GM21737 (cell line): Measurements from ENCODE around the gene TMF1.

Source experiments
- ATAC-seq: cut with Tn5 transposase; IDR thresholded peaks from one replicate; pipeline ENCODE4 v1.9.1; 2021; ENCODE audit warnings: mild to moderate bottlenecking, moderate library complexity; ENCODE audit not compliant: unreplicated experiment

TMF1 gene

GRCh38 chr3:69013253-69014021 is 38.7 kb downstream of the TMF1 start, which contains the start of gene EOGT:
Gene EOGT (minus strand): TSS chr3:69013684. CDS start chr3:69009846, 3,838 bp downstream.
- peak; percentile 81 for ATAC-seq

GRCh38 chr3:69012800-69013252 is 39.3 kb downstream of the TMF1 start:
- ATAC-seq: peak; percentile 44

- ATAC-seq: no peak
Measured at GRCh38 chr3:69012100-69012799, 39.9 kb downstream of the TMF1 start.

- no peak for ATAC-seq
Measured at GRCh38 chr3:69011096-69011730, 40.9 kb downstream of the TMF1 start.

- ATAC-seq: no peak
Measured at GRCh38 chr3:69009559-69010410, 42.3 kb downstream of the TMF1 start.

GRCh38 chr3:69008980-69009379 is 43.2 kb downstream of the TMF1 start:
- ATAC-seq: no peak

- no peak for ATAC-seq
Measured at GRCh38 chr3:69005791-69006482, 46.2 kb downstream of the TMF1 start.

GRCh38 chr3:69005071-69005790 is 46.9 kb downstream of the TMF1 start:
- no peak for ATAC-seq

GRCh38 chr3:69004138-69004537 is 48.0 kb downstream of the TMF1 start:
- ATAC-seq: no peak

GRCh38 chr3:68999605-69000004 is 52.5 kb downstream of the TMF1 start:
- no peak for ATAC-seq

GRCh38 chr3:68999158-68999557 is 53.0 kb downstream of the TMF1 start:
- ATAC-seq: no peak

- no peak for ATAC-seq
Measured at GRCh38 chr3:68997887-68998286, 54.2 kb downstream of the TMF1 start.

- ATAC-seq: no peak
Measured at GRCh38 chr3:68996356-68996995, 55.7 kb downstream of the TMF1 start.

- ATAC-seq: no peak
Measured at GRCh38 chr3:68988740-68989139, 63.4 kb downstream of the TMF1 start.

- no peak for ATAC-seq
Measured at GRCh38 chr3:68987322-68987721, 64.8 kb downstream of the TMF1 start.

- ATAC-seq: no peak
Measured at GRCh38 chr3:68986496-68987208, 65.5 kb downstream of the TMF1 start.

GRCh38 chr3:68985146-68985790 is 66.9 kb downstream of the TMF1 start:
- no peak for ATAC-seq

GRCh38 chr3:68984011-68984530 is 68.1 kb downstream of the TMF1 start:
- no peak for ATAC-seq
